HG03342 (cell line): ENCODE measurements around the gene ANKRD13C.

ENCODE experiments used
- ATAC-seq: cut with Tn5 transposase; IDR thresholded peaks from one replicate; pipeline ENCODE4 v1.9.1; 2021; ENCODE audit warnings: mild to moderate bottlenecking, moderate library complexity; ENCODE audit not compliant: unreplicated experiment

ANKRD13C gene

GRCh38 chr1:70221238-70222121 lies 133.0 kb downstream of the ANKRD13C start, which contains the start of gene SRSF11:
TSS of gene SRSF11 (plus strand) at chr1:70221380. CDS start at chr1:70221637, 257 bp downstream.
- ATAC-seq, result peak; percentile 90

DNA sequence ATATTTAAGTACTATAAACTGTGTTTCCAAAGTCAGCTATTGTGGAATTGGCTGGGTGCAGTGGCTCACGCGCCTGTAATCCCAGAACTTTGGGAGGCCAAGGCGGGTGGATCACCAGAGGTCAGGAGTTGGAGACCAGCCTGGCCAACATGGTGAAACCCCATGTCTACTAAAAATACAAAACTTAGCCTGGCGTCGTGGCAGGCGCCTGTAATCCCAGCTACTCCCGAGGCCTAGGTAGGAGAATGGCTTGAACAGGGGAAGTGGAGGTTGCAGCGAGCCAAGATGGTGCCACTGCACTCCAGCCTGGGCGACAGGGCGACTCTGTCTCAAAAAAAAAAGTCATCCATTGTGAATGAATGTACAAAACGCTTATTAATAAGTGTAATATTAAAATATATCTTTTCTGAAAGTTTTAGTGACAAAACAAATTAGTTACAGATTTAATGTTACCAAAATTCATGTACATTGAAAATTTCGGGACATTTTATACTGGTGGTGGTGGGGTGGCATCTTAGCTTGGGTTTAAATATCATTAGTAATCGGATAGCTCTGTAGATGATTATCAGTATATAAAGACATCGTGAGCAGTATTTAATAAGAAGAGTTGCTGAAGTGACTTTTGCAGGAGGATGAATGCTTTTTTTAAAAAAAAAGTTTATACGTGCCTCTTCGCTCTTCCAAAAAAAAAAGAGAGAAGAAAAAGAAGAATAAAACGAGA lies 133.8 kb downstream of the ANKRD13C start:
- ATAC-seq, result peak; percentile 6

- no peak for ATAC-seq
Observed at GRCh38 chr1:70220015-70220414, 134.5 kb downstream of the ANKRD13C start.

- no peak for ATAC-seq
Observed at GRCh38 chr1:70211541-70211940, 143.0 kb downstream of the ANKRD13C start.

DNA sequence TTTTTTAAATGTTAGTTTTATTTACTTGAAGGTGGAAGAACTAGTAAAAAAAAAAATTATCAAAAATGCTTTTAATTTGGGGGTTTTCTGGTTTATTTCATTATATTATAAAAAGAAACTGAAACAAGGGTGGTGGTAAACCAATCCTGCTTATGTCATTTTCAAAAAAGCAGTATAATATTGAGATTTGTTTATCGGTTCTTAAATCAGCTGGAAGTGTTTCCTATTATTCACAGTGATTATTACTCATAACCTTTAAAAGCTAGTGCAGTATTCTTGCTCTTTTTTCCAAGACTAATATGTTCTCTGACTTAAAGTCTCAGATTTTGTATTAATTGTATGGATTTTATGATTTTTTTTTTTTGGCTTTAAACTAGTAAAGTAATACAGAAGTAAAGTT lies 143.7 kb downstream of the ANKRD13C start:
- ATAC-seq, result no peak
